Measurements from ENCODE around the gene VDR. TPM values are rescaled to one million over a fixed set of nuclear protein-coding genes. Genes with fewer than 3 reads are reported as not detected.

The VDR gene
- polyA plus RNA-seq, 3 donors, result 6.0 to 14.8 (median 12.8) TPM

DNA sequence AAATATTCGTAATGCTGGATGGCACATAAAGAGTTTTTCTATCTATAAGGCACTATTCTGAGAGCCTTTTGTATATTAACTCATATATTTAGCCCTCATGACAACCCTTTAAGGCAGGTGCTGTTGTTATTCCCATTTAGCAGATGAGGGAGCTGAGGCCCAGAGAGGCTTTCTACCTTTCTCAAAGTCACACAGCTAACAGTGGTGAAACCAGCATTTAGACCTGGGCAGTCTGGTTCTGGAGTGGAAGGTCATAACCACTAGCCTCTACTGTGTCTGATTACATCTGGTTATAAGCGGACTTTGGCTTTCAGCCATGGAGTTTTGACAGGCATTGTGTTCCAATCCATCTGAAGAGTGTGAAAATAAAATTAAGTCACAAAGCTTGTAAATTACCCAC is 43.9 kb downstream of the VDR start:
- Histone ChIP-seq H3K9ac (ENCODE audit: insufficient read depth, low read length, poor library complexity, severe bottlenecking) (no peak overlapping the region), H2AFZ (ENCODE audit: insufficient read depth, low read depth, low read length, poor library complexity, severe bottlenecking) (no peak overlapping the region), H4K20me1 (ENCODE audit: insufficient read depth, low read length) (no peaks in the 10 kb centered on the region), H3K4me1 (ENCODE audit: control insufficient read depth in 1 of 2, insufficient read depth in 2 of 2, low read length in 2 of 2) (no peaks in the 10 kb centered on the region), H3K27ac (ENCODE audit: low read depth in 1 of 2, low read length in 2 of 2) (no peak overlapping the region), H3K27me3 (ENCODE audit: control insufficient read depth in 2 of 2, insufficient read depth in 2 of 2, low read length in 2 of 2) (no peaks in the 10 kb centered on the region), H3K36me3 (replicated peaks in 1 of 2; ENCODE audit: control insufficient read depth in 1 of 2, insufficient read depth in 2 of 2, low read length in 2 of 2) (peaks cover 68 to 93% of the 10 kb centered on the region in 2 donors), H3K79me2 (ENCODE audit: insufficient read depth, low read length) (no peaks in the 10 kb centered on the region), H3K4me3 (replicated peaks in 1 of 3; ENCODE audit: low read depth in 2 of 3, low read length in 3 of 3) (no peak overlapping the region), H3K9me3 (replicated peaks in 1 of 2; ENCODE audit: control insufficient read depth in 1 of 2, insufficient read depth in 1 of 2, low read length in 2 of 2) (no peaks in the 10 kb centered on the region), H3K4me2 (replicated peaks; ENCODE audit: extremely low read depth, low read length, poor library complexity, severe bottlenecking) (no peak overlapping the region)
- TF ChIP-seq, protein P1, sequence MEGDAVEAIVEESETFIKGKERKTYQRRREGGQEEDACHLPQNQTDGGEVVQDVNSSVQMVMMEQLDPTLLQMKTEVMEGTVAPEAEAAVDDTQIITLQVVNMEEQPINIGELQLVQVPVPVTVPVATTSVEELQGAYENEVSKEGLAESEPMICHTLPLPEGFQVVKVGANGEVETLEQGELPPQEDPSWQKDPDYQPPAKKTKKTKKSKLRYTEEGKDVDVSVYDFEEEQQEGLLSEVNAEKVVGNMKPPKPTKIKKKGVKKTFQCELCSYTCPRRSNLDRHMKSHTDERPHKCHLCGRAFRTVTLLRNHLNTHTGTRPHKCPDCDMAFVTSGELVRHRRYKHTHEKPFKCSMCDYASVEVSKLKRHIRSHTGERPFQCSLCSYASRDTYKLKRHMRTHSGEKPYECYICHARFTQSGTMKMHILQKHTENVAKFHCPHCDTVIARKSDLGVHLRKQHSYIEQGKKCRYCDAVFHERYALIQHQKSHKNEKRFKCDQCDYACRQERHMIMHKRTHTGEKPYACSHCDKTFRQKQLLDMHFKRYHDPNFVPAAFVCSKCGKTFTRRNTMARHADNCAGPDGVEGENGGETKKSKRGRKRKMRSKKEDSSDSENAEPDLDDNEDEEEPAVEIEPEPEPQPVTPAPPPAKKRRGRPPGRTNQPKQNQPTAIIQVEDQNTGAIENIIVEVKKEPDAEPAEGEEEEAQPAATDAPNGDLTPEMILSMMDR (IDR thresholded peaks at IDR 0.05), result no peak
- no CpG with 5 or more reads among the region's 2 CpGs for WGBS (ENCODE audit: insufficient coverage)
- Mint-ChIP-seq H3K27me3 (ENCODE audit: low read depth in 3 of 3) (peaks cover 0 to 3% (median 0%) of the 10 kb centered on the region in 3 donors), H3K36me3 (peaks cover 76 to 91% of the 10 kb centered on the region in 2 donors), H3K4me3 (no peak overlapping the region), H3K27ac (no peak overlapping the region), H3K4me1 (peaks cover under 1% of the 10 kb centered on the region), H3K9me3 (no peaks in the 10 kb centered on the region)
- intact Hi-C loops (cut with micrococcal nuclease), result no loop called here
- DNase-seq, result no peak

DNA sequence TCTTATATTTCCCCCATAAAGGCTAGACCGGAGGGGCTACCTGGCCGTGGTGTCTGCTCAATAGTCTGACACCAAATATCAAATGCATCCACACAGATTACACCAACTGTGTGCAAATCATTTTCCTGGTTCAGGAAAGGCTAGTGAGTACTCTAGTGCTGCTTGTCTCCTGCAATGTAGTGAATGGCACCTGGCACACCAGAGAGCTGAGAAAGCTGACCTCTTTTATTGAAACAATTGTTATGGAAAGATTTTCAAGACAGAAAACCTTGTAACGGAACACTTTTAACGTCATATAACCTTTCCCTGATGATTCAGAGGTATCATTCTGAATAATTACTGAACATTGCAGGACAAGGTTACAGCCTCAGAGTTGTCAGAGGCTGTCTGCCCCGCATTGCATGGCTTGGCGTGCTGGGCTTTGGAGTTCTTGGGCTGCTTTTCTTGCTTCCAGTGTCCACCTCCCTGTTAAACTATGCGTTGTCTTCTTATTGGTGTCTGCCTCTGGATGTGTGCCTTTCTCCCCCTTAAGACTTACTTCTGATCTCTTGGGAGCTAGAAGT is 44.4 kb downstream of the VDR start:
- TF ChIP-seq, protein P1 (IDR thresholded peaks at IDR 0.05), result no peak
- H3K4me1 ChIP-seq (ENCODE audit: control insufficient read depth in 1 of 2, insufficient read depth in 2 of 2, low read length in 2 of 2), result no peaks in the 10 kb centered on the region
- peaks cover 80 to 91% of the 10 kb centered on the region in 2 donors for H3K36me3 Mint-ChIP-seq
- H3K27ac ChIP-seq (ENCODE audit: low read depth in 1 of 2, low read length in 2 of 2), result no peak overlapping the region
- no peak overlapping the region for H3K27ac Mint-ChIP-seq
- H3K4me3 ChIP-seq (replicated peaks in 1 of 3; ENCODE audit: low read depth in 2 of 3, low read length in 3 of 3), result no peak overlapping the region
- peaks cover 73 to 97% of the 10 kb centered on the region in 2 donors for H3K36me3 ChIP-seq (replicated peaks in 1 of 2; ENCODE audit: control insufficient read depth in 1 of 2, insufficient read depth in 2 of 2, low read length in 2 of 2)
- H2AFZ ChIP-seq (ENCODE audit: insufficient read depth, low read depth, low read length, poor library complexity, severe bottlenecking), result no peak overlapping the region
- no peaks in the 10 kb centered on the region for H3K9me3 Mint-ChIP-seq
- H4K20me1 ChIP-seq (ENCODE audit: insufficient read depth, low read length), result no peaks in the 10 kb centered on the region
- WGBS (ENCODE audit: insufficient coverage), result 93% methylated on average over 5 of the region's 7 CpGs
- peaks cover 0 to 3% (median 0%) of the 10 kb centered on the region in 3 donors for H3K27me3 Mint-ChIP-seq (ENCODE audit: low read depth in 3 of 3)
- no peaks in the 10 kb centered on the region for H3K9me3 ChIP-seq (replicated peaks in 1 of 2; ENCODE audit: control insufficient read depth in 1 of 2, insufficient read depth in 1 of 2, low read length in 2 of 2)
- no peaks in the 10 kb centered on the region for H3K27me3 ChIP-seq (ENCODE audit: control insufficient read depth in 2 of 2, insufficient read depth in 2 of 2, low read length in 2 of 2)
- intact Hi-C loops (cut with micrococcal nuclease), result no loop called here
- H3K79me2 ChIP-seq (ENCODE audit: insufficient read depth, low read length), result no peaks in the 10 kb centered on the region
- no peak for DNase-seq
- H3K4me1 Mint-ChIP-seq, result no peaks in the 10 kb centered on the region
- H3K4me2 ChIP-seq (replicated peaks; ENCODE audit: extremely low read depth, low read length, poor library complexity, severe bottlenecking), result no peak overlapping the region
- H3K4me3 Mint-ChIP-seq, result no peak overlapping the region
- no peak overlapping the region for H3K9ac ChIP-seq (ENCODE audit: insufficient read depth, low read length, poor library complexity, severe bottlenecking)
